Colonic mucosa (tissue), 4 donors: ENCODE results near the gene DAB2IP. TPM values are rescaled to one million over a fixed set of nuclear protein-coding genes. Genes with fewer than 3 reads are reported as not detected.

ENCODE experiments used
- DNase-seq: peaks from one replicate; pipeline ENCODE4 v3.0.0-alpha.2; 2020
- H3K27ac ChIP-seq: fragments of 200-600 bp; one replicate; pipeline ENCODE4 v1.8.0; 2021
- H3K27me3 ChIP-seq: fragments of 200-600 bp; one replicate; pipeline ENCODE4 v1.8.0; 2021
- H3K36me3 ChIP-seq: fragments of 200-600 bp; one replicate; pipeline ENCODE4 v1.8.0; 2021
- H3K4me1 ChIP-seq: fragments of 200-600 bp; one replicate; pipeline ENCODE4 v1.8.0; 2021; ENCODE audit warnings: mild to moderate bottlenecking
- H3K4me3 ChIP-seq: fragments of 200-600 bp; one replicate; pipeline ENCODE4 v1.8.0; 2021
- H3K9ac ChIP-seq, 2 donors: one replicate each; pipeline ENCODE4 v1.7.0; 2013; ENCODE audit warnings: control low read depth in 2 of 2, low read depth in 2 of 2, low read length in 2 of 2
- H3K9me3 ChIP-seq: fragments of 200-600 bp; one replicate; pipeline ENCODE4 v1.8.0; 2021
- intact Hi-C: fragments of 100-400 bp; cut with DNase I; formaldehyde crosslinking; loops from one replicate; pipeline ENCODE4 v1.14.1; 2022
- total RNA-seq, 2 donors: library from RNA; stranded (reverse); fragmentation: NEBNext Ultra II Directional in 1 of 2; extraction: Animal tissue kit (Norgen Biotek cat#: 25700) in 1 of 2; gene quantifications; one replicate each; pipeline ENCODE4 v1.2.1, GENCODE V29; 2021
- TF ChIP-seq, protein P1 (sequence below): fragments of 200-600 bp; IDR thresholded peaks from one replicate; pipeline ENCODE4 v1.8.0; 2022; ENCODE audit warnings: antibody characterized with exemption, mild to moderate bottlenecking
- donor health status: healthy.
- donor health status: DM: no; HTN: no; CAD: no.
- donor health status: DM: no; HTN: no; CAD: no.

DAB2IP gene
- total RNA-seq, 2 donors from 2014 or later = 126 to 130 TPM

DNA sequence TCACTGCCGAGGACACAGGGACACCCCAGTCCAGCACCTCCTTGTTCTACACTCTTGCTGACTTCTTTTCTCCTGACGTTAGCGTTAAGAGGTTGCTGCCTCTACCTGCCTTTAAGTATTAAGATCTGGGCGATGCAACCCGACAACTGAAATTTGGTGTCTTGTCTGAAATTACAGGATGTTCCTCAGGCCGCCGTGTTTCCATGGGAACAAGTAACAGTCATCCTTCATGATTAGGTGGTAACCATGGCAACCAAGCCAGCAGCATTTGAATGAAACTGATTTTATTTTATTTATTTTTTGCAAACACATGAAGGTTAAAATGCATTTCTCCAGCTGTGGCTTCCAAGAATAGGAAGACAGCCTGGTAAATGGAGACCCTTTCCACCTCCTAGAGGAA, 20.8 kb downstream of the DAB2IP start:
- Histone ChIP-seq H3K36me3 (no peaks in the 10 kb centered on the region), H3K9me3 (no peaks in the 10 kb centered on the region), H3K4me1 (no peaks in the 10 kb centered on the region), H3K27ac (no peak overlapping the region), H3K4me3 (no peak overlapping the region), H3K27me3 (no peaks in the 10 kb centered on the region), H3K9ac (no peak overlapping the region)
- no peak for DNase-seq
- intact Hi-C loops = no loop called here
- TF ChIP-seq, protein P1, sequence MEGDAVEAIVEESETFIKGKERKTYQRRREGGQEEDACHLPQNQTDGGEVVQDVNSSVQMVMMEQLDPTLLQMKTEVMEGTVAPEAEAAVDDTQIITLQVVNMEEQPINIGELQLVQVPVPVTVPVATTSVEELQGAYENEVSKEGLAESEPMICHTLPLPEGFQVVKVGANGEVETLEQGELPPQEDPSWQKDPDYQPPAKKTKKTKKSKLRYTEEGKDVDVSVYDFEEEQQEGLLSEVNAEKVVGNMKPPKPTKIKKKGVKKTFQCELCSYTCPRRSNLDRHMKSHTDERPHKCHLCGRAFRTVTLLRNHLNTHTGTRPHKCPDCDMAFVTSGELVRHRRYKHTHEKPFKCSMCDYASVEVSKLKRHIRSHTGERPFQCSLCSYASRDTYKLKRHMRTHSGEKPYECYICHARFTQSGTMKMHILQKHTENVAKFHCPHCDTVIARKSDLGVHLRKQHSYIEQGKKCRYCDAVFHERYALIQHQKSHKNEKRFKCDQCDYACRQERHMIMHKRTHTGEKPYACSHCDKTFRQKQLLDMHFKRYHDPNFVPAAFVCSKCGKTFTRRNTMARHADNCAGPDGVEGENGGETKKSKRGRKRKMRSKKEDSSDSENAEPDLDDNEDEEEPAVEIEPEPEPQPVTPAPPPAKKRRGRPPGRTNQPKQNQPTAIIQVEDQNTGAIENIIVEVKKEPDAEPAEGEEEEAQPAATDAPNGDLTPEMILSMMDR = no peak

DNA sequence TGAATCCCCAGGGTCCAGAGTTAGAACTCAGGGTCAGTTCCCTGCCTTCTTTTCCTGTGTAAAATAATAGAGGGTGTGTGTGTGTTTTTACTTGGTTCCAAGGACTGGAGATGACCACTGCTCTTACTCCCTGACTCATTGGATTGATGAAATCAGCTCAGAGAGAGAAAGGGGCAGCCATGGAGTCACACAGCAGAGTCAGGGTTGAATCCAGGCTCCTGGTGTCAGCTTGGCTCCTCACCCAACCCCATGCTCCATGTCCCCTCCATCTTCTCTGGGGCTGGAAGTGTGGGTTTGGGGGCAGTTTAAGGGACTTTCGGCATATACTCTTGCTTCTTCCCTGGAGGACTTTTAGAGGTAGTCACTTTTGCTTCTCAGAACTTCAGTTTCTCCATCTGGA, 21.6 kb downstream of the DAB2IP start:
- no peaks in the 10 kb centered on the region for H3K27me3 ChIP-seq
- H3K36me3 ChIP-seq = no peaks in the 10 kb centered on the region
- H3K4me1 ChIP-seq = no peaks in the 10 kb centered on the region
- H3K27ac ChIP-seq = no peak overlapping the region
- H3K9ac ChIP-seq = no peak overlapping the region
- intact Hi-C loops = no loop called here
- H3K9me3 ChIP-seq = no peaks in the 10 kb centered on the region
- H3K4me3 ChIP-seq = no peak overlapping the region
- DNase-seq = no peak
- TF ChIP-seq, protein P1 = no peak

DNA sequence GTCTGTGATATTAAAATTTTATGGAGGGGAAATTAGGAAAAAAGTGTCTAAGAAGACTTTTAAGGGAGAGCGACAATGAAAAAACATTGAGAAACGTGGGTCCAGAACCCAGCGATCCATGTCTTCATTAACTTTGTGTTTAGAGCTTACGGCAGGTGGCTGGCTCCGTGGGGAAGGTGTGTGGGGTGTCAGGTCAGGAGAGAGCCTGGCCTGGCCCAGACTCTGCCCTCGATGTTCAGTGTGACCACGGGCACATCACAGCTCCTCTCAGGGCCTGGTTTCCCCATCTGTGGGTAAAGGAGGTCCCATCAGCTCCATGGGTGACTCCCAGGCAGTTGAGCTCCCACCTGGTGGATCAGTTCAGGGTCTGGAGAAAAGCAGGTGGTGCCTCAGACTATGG, 22.1 kb downstream of the DAB2IP start:
- Histone ChIP-seq H3K4me3 (no peak overlapping the region), H3K4me1 (no peaks in the 10 kb centered on the region), H3K27me3 (no peaks in the 10 kb centered on the region), H3K9me3 (no peaks in the 10 kb centered on the region), H3K36me3 (no peaks in the 10 kb centered on the region), H3K9ac (no peak overlapping the region), H3K27ac (no peak overlapping the region)
- DNase-seq = no peak
- intact Hi-C loops = no loop called here
- TF ChIP-seq, protein P1 = no peak

DNA sequence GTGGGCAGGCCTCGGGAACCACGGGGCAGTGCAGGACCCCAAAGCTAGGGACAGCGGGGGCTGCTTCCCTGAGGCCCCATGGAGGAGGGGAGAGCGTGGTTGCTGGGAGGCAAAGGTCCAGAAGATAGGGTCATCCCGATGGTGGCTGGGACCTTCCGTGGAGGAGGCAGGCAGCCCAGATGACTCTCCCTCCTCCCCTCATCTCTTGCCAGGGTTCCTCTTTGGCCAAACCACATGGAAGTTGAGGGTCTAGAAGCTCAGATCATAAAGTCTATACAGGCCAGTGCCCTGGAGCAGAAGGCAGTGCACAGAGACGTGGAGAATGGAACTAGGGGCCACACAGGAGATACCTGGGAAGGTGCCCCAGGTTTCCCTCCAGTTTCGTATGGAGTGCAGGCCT, 22.6 kb downstream of the DAB2IP start:
- no peak for DNase-seq
- Histone ChIP-seq H3K9ac (no peak overlapping the region), H3K4me1 (no peaks in the 10 kb centered on the region), H3K27ac (no peak overlapping the region), H3K27me3 (no peaks in the 10 kb centered on the region), H3K4me3 (no peak overlapping the region), H3K9me3 (no peaks in the 10 kb centered on the region), H3K36me3 (no peaks in the 10 kb centered on the region)
- intact Hi-C loops = no loop called here
- TF ChIP-seq, protein P1 = no peak

DNA sequence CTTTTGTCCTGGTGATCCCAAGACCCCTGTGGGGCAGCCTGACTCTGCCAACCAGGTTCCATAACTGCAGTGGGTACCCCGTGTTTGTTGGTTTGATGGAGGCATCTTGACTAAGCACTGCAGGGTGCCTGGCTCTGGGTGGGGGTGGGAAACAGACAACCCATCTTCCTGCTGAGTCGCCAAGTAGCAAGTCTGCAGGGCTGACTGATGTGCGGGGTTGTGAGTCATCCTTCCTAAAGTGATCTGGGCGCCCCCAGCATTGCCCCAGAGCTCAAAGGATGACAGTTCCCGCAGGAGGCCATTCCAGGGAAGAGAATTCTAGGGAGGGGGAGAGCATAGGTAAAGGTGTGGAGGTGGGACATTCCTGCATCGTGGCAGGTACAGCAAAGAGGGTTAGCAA, 23.5 kb downstream of the DAB2IP start:
- no peak overlapping the region for H3K9ac ChIP-seq
- no peaks in the 10 kb centered on the region for H3K9me3 ChIP-seq
- H3K36me3 ChIP-seq = no peaks in the 10 kb centered on the region
- no peak for DNase-seq
- intact Hi-C loops = no loop called here
- TF ChIP-seq, protein P1 = no peak
- no peaks in the 10 kb centered on the region for H3K27me3 ChIP-seq
- H3K27ac ChIP-seq = no peak overlapping the region
- no peaks in the 10 kb centered on the region for H3K4me1 ChIP-seq
- no peak overlapping the region for H3K4me3 ChIP-seq

DNA sequence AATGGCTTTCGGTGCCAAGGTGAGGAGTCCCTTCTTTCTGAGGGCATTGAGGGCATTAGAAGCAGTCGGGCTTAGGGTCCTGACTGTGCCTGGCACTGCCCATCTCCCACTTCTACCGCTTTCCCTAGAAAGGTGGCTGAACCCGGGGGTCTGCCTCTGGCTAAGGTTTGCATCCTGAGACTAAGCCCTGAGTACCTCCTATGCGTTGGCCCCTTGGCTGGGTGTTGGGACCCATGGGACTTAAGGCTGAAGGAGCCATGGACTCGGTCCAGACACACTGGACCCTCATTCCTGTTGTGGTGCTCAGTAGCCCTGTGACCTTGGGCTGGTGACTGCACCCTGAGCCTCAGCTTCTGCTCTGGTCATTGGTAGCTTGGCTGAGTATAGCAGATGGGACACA, 23.9 kb downstream of the DAB2IP start:
- Histone ChIP-seq H3K27me3 (no peaks in the 10 kb centered on the region), H3K9ac (no peak overlapping the region), H3K27ac (no peak overlapping the region), H3K36me3 (no peaks in the 10 kb centered on the region), H3K9me3 (no peaks in the 10 kb centered on the region), H3K4me3 (no peak overlapping the region), H3K4me1 (no peaks in the 10 kb centered on the region)
- TF ChIP-seq, protein P1 = no peak
- intact Hi-C loops = no loop called here
- DNase-seq = no peak
